D721Med (cell line): ENCODE data around the gene PTCD1.

Experiments used
- DNase-seq: peaks from one replicate; pipeline ENCODE4 v3.0.0; 2011; ENCODE audit warnings: low spot score; ENCODE audit not compliant: insufficient read length
- FAIRE-seq: peaks from 2 replicates; lab custom pipeline; 2011; peaks lifted over from hg19 to GRCh38; lab: Jason Lieb, UNC
- TF ChIP-seq, protein P1 (sequence below): IDR thresholded peaks from 2 replicates; pipeline ENCODE4 v1.5.1; 2012; ENCODE audit warnings: mild to moderate bottlenecking, control low read depth; ENCODE audit not compliant: insufficient read depth; ENCODE audit errors: missing control alignments

Gene PTCD1

DNA sequence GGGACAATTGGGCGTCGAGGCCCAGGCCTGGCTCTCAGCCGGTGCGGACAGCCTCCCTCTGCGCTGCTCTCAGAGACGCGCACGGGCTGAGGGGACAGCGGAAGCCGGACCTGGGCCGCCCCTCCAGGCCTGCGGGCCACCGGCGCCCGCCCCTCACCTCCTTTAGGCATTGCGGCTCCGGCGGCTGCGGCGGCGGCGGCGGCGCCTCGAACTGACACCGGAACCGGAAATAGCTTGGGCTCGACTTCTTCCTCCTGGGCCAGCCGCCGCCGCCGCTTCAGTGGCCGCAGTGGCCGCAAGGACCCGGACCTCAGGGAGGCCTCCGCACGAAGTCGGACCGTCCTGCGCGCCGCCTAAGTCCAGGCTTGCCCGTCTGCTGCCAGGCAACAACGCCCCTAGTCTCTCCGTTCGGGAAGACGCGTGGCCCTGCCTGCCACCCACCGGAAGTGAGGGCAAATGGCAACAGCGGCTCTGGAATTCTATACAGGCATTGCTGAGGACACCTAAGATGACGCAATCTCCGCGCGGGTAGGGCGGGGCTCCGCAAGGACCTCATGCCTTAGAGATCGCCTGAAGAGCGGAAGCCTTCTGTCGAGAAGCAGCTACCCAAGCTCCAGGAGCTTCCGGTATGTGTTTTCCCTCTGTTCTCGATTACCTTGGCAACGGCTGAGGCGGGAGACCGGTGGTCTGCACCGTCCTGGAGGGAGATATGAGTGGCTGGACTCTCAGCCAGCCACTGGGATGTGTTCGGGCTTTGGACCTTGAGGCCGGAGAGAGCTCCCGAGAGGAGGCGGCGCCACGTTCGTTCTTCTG lies 30.0 kb downstream of the PTCD1 start, which contains the start of the genes BUD31 and PDAP1:
Gene BUD31, plus strand, starts transcription at position 591 of the 813 bp plus-strand sequence. CDS start 2,124 bp downstream, outside the sequence.
Gene PDAP1, minus strand, starts transcription at position 219 of the 813 bp plus-strand sequence. Its CDS starts 49 bp downstream, at position 170.
- DNase-seq, result peak; percentile 93
- FAIRE-seq, result no peak
- TF ChIP-seq, protein P1, sequence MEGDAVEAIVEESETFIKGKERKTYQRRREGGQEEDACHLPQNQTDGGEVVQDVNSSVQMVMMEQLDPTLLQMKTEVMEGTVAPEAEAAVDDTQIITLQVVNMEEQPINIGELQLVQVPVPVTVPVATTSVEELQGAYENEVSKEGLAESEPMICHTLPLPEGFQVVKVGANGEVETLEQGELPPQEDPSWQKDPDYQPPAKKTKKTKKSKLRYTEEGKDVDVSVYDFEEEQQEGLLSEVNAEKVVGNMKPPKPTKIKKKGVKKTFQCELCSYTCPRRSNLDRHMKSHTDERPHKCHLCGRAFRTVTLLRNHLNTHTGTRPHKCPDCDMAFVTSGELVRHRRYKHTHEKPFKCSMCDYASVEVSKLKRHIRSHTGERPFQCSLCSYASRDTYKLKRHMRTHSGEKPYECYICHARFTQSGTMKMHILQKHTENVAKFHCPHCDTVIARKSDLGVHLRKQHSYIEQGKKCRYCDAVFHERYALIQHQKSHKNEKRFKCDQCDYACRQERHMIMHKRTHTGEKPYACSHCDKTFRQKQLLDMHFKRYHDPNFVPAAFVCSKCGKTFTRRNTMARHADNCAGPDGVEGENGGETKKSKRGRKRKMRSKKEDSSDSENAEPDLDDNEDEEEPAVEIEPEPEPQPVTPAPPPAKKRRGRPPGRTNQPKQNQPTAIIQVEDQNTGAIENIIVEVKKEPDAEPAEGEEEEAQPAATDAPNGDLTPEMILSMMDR, result no peak

DNA sequence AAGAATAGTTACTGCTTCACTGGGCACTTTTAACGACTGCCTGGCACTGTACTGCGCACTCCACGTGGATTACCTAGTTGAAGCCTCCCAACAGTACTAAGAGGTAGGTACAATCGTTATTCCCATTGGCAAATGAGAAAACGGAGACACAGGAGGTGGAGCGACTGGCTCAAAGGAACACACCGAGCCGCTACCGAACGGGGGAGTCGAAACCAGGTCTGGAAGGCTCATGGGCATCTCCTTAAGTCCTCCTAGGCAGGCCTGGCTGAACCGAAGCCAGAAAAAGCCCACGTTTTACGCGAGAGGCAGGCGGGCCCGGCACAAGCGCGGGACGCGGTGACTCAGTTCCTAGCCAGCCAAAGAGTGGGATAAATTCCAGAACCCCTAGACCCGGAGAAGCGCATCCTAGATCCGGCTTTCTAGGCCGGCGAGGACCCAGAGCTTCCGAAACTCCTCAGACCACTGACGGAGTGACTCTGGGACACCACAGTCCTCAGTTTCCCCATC lies 30.7 kb downstream of the PTCD1 start:
- FAIRE-seq, result no peak
- TF ChIP-seq, protein P1, result no peak
- no peak for DNase-seq

DNA sequence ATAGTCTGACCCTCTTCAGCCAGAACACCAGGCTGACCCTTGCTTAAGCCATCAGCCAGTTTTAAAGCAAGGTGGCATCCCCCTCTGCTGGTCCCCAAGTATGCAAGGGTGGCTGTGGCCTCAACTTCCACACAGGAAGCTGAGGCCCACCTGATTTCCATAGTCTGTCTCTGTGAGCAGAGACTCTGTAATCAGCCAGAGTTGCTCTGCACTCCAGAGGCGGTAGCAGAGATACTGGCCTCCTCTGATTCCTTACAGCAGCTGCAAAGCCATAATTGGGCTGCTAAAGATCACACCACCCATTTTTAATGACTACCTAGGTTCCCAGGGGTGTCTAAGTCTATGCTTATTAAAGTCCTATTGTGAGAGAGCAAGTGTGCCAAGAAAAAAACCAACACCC lies 32.0 kb downstream of the PTCD1 start:
- DNase-seq (no peak), FAIRE-seq (no peak)
- TF ChIP-seq, protein P1, result no peak

DNA sequence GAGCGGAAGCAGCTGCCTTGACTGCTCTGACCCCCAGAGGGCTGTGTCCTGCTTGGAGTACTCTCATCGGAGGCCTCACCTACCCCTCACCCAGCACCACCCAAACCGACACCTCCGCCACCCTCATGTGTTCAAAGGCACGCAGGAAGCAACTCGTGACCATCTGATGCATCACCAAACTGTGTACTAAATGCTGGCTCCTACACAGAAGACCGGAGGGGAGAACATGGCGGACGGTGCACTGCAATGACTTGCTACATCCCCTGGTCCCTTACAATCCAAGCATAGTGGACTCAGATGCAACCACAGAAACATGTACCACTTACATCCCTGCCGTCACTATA lies 33.6 kb downstream of the PTCD1 start:
- TF ChIP-seq, protein P1, result no peak
- FAIRE-seq (no peak), DNase-seq (no peak)

DNA sequence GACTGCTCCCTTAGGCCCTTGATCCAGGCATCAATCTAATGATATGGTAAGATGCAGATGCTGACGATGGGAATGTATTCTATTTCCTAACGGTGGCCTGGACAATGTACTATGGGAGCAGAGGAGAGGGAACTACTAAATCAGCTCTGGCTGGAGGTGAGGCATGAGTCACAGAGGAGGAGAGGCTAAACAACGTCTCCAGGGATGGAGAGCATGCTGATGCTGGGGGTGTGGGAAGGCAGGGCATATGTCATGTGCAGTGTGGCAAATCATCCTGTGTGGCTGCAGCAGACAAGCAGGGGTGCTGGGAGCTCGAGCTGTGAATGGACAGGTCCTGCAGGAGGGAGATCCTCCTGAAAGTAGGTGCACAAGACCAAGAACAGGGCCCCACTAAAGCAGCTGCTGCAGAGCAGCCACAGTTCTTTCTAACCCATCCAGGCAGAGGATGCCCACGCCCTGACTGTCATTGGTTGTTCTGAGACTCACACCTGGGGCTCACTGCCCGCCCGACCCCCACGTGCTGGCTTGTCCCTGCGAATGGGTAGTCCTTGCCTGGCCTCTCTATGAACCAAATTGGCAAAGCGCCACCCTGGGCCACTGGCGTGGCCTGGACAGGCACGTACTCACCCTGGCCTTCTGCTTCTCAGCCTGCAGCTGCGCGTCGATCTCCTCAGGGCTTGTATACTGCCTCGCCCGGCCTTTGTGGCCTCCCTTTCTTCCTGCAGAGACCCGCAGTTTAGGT lies 34.2 kb downstream of the PTCD1 start:
- FAIRE-seq (no peak), DNase-seq (no peak)
- TF ChIP-seq, protein P1, result no peak

DNA sequence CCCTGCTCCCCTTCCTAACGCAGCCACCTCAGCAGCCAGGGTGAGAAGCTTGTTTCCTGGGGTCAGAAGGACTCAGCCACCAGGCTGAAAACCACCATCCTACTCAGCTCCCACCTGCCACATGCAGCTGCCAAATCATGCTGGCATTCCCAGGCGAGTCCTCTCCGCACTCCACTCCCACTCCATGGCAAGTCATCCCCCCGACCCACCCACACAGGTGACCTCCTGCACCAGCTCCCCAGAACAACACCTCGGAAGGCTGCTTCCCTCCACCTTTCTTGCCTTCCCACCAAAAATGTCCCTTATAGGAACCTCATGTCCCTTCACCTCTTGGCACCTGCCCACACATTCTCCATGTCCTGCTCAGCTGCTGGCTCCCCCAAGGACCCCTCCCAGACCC lies 34.8 kb downstream of the PTCD1 start:
- DNase-seq (no peak), FAIRE-seq (no peak)
- TF ChIP-seq, protein P1, result no peak
